Left forelimb (tissue), 1 donor: Measurements from ENCODE around the gene ITFG1.
"Not testable (repeated sequence)": the region's sequence is repeated elsewhere in the genome, so short reads cannot be mapped to it uniquely, and the experiment has no call there.

ENCODE experiments used
- DNase-seq: peaks from one replicate; pipeline ENCODE4 v3.0.0-alpha.2; 2018; ENCODE audit warnings: low spot score

Gene ITFG1

DNA sequence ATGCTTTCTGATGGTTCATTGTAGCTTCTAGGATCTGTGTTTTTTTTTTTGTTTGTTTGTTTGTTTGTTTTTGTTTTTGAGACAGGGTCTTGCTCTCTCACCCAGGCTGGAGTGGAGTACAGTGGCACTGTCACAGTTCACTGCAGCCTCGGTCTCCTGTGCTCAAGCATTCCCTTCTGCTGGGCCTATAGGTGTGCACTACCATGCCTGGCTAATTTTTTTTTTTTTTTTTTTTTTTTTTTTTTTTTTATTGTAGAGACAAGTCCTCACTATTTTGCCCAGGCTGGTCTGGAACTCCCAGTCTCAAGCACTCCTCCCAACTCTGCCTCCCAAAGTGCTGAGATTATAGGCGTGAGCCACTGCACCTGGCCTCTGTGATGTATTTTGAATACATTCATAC is 12.1 kb upstream of the ITFG1 start:
- DNase-seq = not testable (repeated sequence)

DNA sequence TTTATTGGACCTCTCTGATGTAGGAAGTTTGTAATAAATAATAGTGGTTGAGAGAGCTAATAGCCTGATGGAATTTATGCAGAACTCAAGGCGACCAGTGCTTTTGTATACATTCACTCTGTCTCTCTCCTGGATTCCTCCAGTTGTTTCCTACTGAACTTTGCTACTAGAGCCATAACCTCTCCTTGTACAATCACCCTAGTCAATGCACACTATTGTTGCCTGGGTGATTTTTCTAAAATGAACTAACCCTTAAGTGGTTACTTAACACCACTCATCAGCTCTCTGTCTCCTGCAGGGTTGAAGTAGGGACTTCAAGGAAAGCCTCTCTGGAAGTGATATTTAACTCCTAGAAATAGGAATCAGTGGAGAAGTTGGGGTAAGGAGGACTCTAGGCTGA is 9.9 kb upstream of the ITFG1 start:
- DNase-seq = no peak

DNA sequence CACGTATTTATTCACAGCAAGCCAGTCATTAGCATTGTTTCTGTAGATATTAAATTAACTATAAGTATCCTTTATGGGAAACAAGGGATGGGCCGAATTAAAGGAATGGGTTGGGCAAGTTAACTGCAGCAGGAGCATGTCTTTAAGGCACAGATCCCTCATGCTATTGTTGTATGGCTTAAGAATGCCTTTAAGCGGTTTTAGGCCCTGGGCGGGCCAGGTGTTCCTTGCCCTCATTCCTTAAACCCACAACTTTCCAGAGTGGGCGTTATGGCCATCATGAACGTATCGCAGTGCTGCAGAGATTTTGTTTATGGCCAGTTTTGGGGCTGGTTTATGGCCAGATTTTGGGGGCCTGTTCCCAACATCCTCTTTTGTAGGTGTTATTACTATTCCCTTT is 9.3 kb upstream of the ITFG1 start:
- no peak for DNase-seq

DNA sequence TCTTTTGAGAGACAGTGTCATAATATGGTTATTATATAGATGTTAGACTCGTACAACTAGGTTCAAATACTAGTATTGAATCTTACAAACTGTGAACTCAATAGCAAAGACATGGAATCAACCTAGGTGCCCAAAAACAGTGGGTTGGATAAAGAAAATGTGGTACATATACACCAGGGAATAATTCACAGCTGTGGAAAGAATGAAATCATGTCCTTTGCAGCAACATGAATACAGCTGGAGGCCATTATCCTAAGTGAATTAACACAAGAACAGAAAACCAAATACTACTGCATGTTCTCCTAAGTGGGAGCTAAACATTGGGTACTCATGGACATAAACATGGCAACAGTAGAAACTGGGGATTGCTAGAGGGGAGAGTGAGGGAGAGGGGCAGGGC is 8.4 kb upstream of the ITFG1 start:
- no peak for DNase-seq

DNA sequence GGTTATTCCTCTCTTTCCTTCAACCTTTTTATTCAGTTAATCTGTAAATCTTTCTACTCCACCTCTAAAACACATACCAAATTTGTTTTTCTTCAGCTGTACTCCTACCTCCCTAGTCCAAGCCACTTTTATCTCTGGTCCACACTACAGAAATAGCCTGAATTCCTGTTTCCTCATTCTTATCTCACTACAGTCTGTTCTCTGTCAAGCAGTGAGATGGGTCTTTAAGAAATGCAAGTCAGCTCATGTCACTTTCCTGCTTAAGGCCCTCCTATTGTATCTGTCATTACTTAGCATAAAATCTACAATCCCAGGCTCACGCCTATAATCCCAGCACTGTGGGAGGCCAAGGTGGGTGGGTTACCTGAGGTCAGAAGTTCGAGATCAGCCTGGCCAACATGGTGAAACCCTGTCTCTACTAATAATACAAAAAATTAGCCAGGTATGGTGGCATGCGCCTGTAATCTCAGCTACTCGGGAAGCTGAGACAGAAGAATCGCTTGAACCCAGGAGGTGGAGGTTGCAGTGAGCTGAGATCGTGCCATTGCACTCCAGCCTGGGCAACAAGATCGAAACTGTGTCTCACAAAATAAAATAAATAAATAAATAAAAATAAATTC is 7.3 kb upstream of the ITFG1 start:
- DNase-seq = not testable (repeated sequence)

DNA sequence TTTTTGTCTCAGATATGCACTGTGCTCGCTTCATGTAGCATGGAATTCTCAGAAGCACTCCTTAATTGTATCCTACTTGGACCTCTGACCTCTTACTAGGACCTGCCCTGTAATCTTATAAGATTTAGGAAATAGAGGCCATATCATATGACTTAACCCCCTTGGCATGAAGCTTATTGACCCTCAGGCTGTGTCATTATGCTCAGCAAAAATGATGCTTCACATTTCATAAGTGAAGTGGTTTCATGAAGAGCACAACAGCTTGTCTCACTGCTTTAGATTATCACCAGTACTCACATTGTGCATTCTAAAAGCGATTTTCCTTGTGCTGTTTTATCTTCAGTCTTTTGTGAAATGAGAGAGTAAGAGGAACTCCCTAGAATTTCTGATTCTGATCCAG is 6.6 kb upstream of the ITFG1 start:
- no peak for DNase-seq

DNA sequence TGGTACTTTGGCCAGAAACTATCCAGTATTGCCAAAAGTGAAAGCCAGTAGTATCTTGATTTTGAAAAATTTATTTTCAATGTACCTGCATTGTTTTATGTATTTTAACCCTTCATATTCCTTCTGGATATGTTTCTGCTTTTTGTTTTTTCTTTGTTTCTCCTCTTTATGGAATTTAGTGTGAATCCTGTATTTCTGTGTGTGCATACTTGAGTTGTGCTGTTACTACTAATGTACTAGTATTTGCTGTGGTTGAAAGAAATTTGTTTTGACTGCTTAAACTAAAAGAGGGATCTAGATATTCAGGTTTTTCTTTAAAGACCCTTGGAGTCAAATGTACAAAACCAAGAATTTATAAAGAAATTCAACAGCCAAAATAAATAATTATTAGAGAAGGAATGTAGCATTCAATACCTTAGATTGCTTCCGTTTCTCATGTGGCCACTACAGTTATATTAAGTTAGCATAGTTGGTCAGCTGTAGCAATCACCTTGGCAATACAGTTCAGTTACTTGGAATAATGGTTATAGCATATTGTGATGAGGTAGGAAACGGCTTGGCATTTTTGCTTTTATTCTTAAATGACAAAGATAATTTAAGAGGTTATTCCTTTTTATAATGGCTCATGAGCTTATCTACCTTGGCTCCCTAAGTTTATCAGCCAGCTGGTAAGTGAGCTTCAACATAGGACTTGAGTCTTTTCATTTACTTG is 5.2 kb upstream of the ITFG1 start:
- DNase-seq = no peak

DNA sequence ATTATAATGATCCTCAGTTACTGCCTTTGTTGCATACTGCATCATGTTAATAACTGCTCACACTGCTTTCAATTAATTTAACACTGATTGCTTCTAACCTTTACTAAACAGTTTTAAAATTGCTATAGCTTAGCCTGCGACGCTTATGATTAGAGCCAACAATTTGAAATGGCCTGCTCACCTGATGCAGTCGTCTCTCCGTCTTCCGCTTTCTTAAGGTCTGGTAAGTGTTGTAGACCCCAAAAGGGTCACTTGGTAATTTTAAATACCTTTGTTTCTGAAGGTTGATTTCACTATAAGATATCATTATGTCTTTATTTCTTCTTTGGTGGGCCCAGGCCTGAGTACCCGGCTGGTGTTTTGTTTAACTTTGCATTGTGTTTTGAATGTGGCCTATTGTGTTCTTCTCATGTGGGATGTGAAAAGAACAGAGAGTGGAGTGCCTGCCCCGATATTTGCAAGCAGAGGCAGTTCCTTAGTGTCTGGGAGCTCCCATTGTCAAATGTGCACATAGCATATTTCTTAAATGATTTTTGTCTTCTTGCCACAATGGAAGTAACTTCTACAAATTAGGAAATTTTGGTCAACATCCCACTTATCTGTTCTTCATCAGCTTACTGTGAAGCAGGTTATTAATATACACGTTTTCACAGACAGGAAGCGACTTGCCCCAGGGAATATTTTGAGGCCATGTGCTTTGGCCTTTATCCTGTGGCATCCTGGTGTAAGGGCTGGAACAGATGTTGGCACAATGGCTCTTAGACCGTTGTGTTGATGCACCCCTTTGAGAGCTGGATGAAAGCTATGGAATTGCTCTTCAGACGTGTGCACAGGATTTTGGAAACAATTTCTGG is 3.1 kb upstream of the ITFG1 start:
- DNase-seq = no peak

DNA sequence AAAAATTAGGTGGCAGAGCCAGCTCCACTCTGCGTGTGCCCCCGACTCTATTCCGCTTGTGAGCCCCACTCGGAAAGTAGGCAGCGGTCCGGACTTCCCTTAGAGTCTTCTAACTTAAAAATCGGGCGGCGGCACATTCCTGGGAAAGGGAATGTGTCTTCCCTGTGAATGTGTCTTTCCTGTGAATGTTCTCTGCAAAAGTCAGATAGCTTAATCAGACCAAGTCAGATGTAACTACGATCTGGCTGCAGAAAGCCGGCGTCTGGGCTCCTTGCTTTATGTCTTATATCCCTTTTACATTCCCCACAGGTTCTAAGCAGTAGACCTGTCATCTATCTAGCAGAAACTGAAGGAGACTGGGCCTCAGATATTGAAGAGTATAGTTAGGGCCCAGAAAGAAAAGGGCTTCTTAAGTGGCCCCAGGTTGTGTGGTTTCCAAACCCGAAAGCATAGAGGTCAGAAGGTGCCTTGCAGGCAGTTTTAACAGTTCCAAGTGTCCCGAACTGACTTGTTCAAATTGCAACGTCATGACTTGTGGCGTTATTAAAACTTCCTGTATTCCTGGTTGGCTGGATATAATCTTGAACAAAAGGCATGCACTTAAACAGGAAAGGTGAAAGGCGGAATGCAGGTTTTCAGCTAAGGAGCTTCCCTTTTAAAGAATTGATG is 869 bp upstream of the ITFG1 start:
- no peak for DNase-seq

DNA sequence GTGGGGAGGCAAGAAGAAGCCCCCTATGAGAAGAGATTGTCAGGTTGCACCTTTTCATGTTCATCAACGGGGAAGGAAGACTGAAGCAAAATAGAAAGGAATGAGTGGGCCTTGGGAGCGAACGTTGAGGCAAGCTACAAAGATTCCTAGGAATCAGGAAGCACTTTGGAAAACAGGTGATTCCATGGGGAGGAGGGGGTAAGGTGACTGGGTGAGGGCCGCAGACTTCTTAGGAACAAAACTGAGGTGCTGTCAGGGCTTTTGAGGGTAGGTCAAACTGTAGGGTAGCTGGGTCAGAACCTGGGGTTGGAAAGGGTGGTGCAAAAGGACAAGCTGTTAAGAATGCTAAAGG is 528 bp downstream of the ITFG1 start:
- DNase-seq = no peak

DNA sequence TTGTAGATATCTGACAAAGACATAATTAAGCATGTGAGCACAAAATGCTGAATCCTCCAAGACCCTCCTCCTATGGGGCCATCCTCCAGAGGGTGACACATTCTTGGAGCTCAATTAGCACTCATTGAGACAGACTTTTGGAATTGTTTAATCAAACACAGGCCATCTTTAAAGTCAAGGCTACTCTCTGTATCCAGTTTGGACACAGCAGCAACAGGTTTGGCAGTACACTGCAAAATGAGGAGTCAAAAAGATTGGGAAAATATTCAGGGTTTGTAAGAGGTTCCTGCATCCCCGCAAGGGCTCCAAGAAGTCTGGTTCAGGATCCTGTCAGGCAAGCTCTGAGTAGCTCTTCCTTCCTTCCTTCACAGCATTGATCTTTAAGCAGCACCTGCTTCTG is 1.3 kb downstream of the ITFG1 start:
- no peak for DNase-seq

DNA sequence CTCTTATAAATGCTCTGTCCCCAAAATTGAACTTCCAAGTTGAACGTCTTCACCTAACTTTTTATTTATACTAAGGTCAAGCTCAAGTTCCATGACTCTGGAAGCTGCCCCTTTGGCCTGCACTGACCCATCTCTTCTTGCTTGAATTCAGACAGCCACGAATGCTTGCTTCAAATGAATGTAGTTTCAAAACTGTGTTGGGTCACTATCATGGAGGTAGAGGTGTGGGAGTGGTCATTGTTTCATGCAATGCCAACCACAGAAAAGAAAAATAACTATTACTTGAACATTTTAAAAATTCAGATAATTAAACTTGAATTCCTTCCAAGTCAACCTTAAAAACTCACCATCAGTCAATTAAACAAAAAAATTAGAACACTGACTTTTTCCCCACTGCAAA is 2.5 kb downstream of the ITFG1 start:
- no peak for DNase-seq

DNA sequence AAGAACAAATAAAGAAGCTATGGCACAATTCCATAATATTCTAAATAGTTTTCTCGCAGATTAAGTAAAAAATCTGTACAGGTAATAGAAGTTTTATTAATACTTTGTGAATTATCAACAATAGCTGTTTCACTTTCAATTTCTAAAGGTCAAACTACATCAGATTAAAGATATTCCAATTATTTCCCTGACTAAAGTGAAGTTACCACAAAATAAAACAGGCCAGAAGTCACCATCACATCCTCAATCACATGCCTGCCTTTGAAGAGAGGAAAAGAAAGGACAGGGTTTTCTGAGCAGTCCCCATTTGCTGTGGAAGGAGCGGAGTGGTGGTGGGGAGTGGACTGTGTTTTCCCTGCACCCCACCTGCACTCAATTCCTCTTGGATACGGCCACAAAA is 11.1 kb downstream of the ITFG1 start:
- DNase-seq = no peak

DNA sequence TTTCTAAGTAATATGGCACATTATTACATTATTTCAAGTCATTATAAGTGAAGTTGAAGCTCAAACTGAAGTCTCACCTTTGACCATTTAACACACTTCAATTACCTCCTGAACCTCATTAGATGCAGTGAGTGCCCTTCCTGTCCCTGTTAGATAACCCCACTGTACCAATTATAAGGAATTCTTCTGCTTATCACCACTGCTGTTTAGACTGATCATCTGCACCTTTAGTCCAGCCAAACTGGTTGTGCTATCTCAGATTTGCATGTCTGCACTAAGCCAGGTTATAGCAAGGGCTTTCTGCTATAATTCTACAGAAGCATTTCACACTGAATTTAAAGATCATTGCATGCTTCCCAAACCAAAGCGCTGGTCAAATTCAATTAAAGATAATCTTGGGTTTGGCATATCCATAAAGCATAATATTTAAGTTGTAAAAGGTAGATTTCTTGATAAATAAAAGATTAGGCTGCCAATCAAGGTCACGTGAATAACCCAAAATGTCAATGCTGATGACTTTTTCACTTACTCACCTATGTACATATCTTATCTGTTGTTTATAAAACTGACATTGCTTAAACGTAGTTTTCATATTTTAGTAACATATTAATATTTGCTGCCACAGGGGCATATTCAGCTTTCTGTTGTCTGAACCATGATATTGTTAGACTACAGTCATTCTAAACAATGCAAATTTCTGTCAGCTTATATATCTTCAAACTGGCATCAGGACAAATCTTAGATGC is 11.9 kb downstream of the ITFG1 start:
- no peak for DNase-seq

DNA sequence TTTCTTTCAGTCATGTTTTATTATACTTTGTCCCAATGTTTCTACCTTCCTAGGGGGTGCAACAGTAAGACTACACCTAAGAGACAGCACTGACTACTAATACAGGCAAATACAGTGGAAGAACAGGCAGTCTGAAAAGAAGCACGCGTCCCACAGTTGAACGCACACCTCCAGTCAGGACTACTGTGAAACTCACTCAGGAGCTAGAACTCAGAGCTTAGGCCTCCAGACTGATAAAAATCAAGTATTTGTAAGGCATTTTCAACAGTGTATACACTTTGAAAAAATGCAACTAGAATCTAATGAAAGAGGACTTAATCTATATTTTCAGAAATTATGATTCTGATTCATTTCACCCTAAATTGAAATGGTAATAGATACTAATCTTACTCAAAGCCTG is 14.4 kb downstream of the ITFG1 start:
- DNase-seq = no peak

DNA sequence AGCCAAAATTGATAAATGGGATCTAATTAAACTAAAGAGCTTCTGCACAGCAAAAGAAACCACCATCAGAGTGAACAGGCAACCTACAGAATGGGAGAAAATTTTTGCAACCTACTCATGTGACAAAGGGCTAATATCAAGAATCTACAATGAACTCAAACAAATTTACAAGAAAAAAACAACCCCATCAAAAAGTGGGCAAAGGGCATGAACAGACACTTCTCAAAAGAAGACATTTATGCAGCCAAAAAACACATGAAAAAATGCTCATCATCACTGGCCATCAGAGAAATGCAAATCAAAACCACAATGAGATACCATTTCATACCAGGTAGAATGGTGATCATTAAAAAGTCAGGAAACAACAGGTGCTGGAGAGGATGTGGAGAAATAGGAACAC is 18.0 kb downstream of the ITFG1 start:
- DNase-seq = not testable (repeated sequence)

DNA sequence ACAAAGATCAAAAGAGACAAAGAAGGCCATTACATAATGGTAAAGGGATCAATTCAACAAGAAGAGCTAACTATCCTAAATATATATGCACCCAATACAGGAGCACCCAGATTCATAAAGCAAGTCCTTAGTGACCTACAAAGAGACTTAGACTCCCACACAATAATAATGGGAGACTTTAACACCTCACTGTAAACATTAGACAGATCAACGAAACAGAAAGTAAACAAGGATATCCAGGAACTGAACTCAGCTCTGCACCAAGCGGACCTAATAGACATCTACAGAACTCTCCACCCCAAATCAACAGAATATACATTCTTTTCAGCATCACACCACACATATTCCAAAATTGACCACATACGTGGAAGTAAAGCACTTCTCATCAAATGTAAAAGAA is 20.8 kb downstream of the ITFG1 start:
- DNase-seq = not testable (repeated sequence)

DNA sequence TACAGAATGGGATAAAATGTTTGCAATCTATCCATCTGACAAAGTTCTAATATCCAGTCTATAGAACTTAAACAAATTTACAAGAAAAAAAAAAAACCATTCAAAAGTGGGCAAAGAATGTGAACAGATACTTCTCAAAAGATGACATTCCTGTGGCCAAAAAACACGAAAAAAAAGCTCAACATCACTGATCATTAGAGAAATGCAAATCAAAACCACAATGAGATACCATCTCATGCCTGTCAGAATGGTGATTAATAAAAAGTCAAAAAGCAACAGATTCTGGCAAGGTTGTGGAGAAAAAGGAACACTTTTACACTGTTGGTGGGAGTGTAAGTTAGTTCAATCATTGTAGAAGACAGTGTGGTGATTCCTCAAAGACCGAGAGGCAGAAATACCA is 26.6 kb downstream of the ITFG1 start:
- not testable (repeated sequence) for DNase-seq

DNA sequence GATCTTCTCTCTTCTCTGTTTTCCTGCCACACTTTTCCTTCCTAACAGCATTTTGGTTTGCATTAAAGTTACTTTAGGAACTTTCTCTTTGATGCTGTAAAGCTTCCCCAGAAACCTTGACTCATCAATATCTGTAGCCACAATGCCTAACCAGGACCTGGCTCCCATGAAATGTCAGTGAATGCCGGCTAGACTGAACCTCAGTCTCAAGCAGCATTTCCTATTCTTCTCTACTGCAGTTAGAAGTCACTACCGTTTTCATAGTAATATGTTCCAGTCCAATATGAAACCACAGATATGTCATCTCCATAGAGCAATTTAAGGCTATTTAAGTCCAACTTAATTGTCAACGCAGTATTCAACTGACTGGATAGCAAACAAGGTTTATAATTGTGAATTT is 28.9 kb downstream of the ITFG1 start:
- no peak for DNase-seq

DNA sequence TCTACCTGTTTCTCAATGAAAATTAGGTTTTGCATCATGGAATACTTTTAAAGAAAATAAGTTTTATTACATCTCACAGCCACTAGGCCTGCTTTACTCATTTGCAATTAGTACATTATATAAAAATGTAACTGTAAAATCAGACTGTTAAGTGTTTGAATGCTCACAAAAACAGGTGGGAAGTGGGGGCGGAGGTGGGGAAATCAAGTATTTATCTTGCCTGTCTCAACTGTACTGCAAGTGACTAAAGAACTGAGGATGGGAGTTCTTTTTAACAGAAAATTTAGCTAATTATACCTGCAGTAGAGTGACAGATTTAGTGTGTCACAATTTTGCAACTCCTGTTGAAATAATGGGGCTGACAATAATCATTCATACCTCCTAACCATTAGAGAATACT is 34.1 kb downstream of the ITFG1 start:
- DNase-seq = no peak

DNA sequence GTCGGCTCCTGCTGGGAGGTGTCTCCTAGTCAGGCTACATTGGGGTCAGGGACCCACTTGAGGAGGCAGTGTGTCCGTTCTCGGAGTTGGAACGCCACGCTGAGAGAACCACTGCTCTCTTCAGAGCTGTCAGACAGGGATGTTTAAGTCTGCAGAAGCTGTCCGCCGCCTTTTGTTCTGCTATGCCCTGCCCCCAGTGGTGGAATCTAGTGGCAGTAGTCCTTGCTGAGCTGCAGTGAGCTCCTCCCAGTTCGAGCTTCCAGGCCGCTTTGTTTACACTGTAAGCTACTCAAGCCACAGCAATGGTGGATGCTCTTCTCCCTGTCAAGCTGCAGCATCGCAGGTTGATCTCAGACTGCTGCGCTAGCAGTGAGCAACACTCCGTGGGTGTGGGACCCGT is 36.0 kb downstream of the ITFG1 start:
- DNase-seq = no peak

DNA sequence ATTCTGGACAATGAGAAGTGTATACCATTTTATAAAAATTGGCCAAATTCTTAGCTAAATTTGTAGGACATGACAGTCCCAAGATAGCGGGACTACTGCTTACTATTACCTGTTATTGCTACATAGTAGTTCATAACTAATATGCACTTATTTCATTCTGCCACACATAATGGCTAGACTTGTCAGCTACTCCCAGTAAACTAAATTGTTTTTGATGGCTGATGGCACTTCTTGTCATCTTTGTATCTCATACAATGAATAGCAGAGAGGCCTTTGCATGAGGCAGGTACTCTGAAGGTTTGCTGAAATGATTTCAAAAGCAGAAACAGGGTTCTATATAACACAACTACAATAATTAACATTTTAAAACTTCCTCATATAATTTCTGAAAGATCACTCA is 44.0 kb downstream of the ITFG1 start:
- no peak for DNase-seq
